K562 (cell line): Measurements from ENCODE around the gene SDR39U1. TPM values are rescaled to one million over a fixed set of nuclear protein-coding genes. Genes with fewer than 3 reads are reported as not detected.

Experiments
- ATAC-seq: fragments of 200-7000 bp; cut with Tn5 transposase; 3 replicates; pipeline ENCODE4 v1.9.1; 2020; ENCODE audit warnings: moderate library complexity
- BruUV-seq: library from RNA; stranded (reverse); fragments of 400-500 nt; replicated peaks from 2 replicates; lab custom pipeline; 2021; lab: Mats Ljungman, UMichigan
- CTCF ChIA-PET: fragments of 300-600 bp; formaldehyde crosslinking; extraction: SDS; loops from one replicate; lab custom pipeline; 2021; ENCODE audit warnings: low intra/inter-chr PET ratio; lab: Yijun Ruan, JAX
- POLR2A ChIA-PET: fragments of 300-600, 350-650 bp; sonication (Branson Sonifier 250); formaldehyde crosslinking; extraction: SDS; loops from one replicate; lab custom pipeline; 2021; ENCODE audit warnings: antibody characterized with exemption, inconsistent platforms; lab: Yijun Ruan, JAX
- DNase-seq, 4 experiments: peaks; one replicate each; pipeline versions ENCODE4 v3.0.0 to v3.0.0-alpha.2; 2011 to 2018; ENCODE audit warnings: low spot score in 3 of 4, mixed read lengths in 3 of 4; ENCODE audit errors: extremely low read depth in 1 of 4
- FAIRE-seq: peaks from 2 replicates; lab custom pipeline; 2011; peaks lifted over from hg19 to GRCh38; lab: Jason Lieb, UNC
- H2AFZ ChIP-seq: 2 replicates; pipeline ENCODE4 v1.6.0; 2011; ENCODE audit warnings: low read depth, low read length, control low read depth, inconsistent platforms
- H3K27ac ChIP-seq: fragments of 200-600 bp; 3 replicates; pipeline ENCODE4 v1.8.0; 2011; ENCODE audit warnings: low read depth, mild to moderate bottlenecking, control low read depth, inconsistent platforms, low read length, moderate library complexity, mixed read lengths; ENCODE audit errors: extremely low read depth
- H3K27me3 ChIP-seq, 2 experiments: fragments of 300-600 bp in 1 of 2; 2 replicates in 1 of 2; 3 replicates in 1 of 2; pipeline versions ENCODE4 v1.6.0 to v1.8.0; 2011; ENCODE audit warnings: inconsistent platforms in 2 of 2, low read length in 2 of 2, mild to moderate bottlenecking in 1 of 2, mixed read lengths in 1 of 2, moderate library complexity in 1 of 2; ENCODE audit not compliant: control insufficient read depth in 2 of 2, insufficient read depth in 2 of 2
- H3K36me3 ChIP-seq: fragments of 300-600 bp; 3 replicates; pipeline ENCODE4 v1.8.0; 2011; ENCODE audit warnings: mild to moderate bottlenecking, low read length, inconsistent platforms; ENCODE audit not compliant: control insufficient read depth, insufficient read depth
- H3K4me1 ChIP-seq, 2 experiments: fragments of 200-600 bp in 1 of 2; replicated peaks in 1 of 2; 2 replicates in 1 of 2; 3 replicates in 1 of 2; pipeline versions ENCODE4 v1.5.1 to v1.8.0; 2011; ENCODE audit warnings: inconsistent platforms in 2 of 2, low read length in 2 of 2, mild to moderate bottlenecking in 1 of 2, mixed read lengths in 1 of 2, moderate library complexity in 1 of 2; ENCODE audit not compliant: control insufficient read depth in 2 of 2, insufficient read depth in 2 of 2
- H3K4me2 ChIP-seq: 2 replicates; pipeline ENCODE4 v1.6.1; 2011; ENCODE audit warnings: low read length, control low read depth, inconsistent platforms, mixed read lengths; ENCODE audit not compliant: insufficient read depth
- H3K4me3 ChIP-seq: fragments of 200-600 bp; sonication (generic), shearing (Covaris generic); 2 replicates; pipeline ENCODE4 v1.5.1; 2016; ENCODE audit warnings: control low read depth, inconsistent platforms
- H3K79me2 ChIP-seq: fragments of 200-600 bp; 3 replicates; pipeline ENCODE4 v1.8.0; 2011; ENCODE audit warnings: low read length, inconsistent platforms; ENCODE audit not compliant: control insufficient read depth, insufficient read depth
- H3K9ac ChIP-seq, 2 experiments: 2 replicates each; pipeline versions ENCODE4 v1.6.0 to v1.6.1; 2011; ENCODE audit warnings: low read depth in 2 of 2, low read length in 2 of 2, control low read depth in 1 of 2, inconsistent platforms in 1 of 2, mild to moderate bottlenecking in 1 of 2, mixed read lengths in 1 of 2; ENCODE audit not compliant: insufficient read depth in 1 of 2
- H3K9me1 ChIP-seq: one replicate; pipeline ENCODE4 v1.6.0; 2011; ENCODE audit warnings: inconsistent platforms, mild to moderate bottlenecking, low read length, moderate library complexity; ENCODE audit not compliant: control insufficient read depth, insufficient read depth
- H3K9me3 ChIP-seq: replicated peaks from 2 replicates; pipeline ENCODE4 v1.5.1; 2011; ENCODE audit warnings: low read depth, low read length, inconsistent platforms; ENCODE audit not compliant: control insufficient read depth, insufficient read depth
- H4K20me1 ChIP-seq: replicated peaks from 2 replicates; pipeline ENCODE4 v1.6.1; 2011; ENCODE audit warnings: low read length, inconsistent platforms, mixed read lengths; ENCODE audit not compliant: control insufficient read depth, insufficient read depth
- PYGO2 ChIP-seq: fragments of 450-650 bp; IDR thresholded peaks from 2 replicates; pipeline ENCODE4 v1.6.1; 2016; ENCODE audit warnings: mild to moderate bottlenecking, missing genetic modification characterization, moderate library complexity, missing compliant biosample characterization
- TBP ChIP-seq: optimal IDR thresholded peaks from 2 replicates; pipeline ENCODE3; 2011; ENCODE audit warnings: low read depth, low read length, improper control_type of control experiment
- ZNF696 ChIP-seq: fragments of 250-450 bp; sonication (Bioruptor Pico); conservative IDR thresholded peaks from 2 replicates; pipeline ENCODE4 v1.4.0; 2020; ENCODE audit warnings: mild to moderate bottlenecking, moderate library complexity
- WGBS: fragments of 100-300 bp; shearing (Covaris generic); methylation state at CpG from one replicate; pipeline ENCODE4 v1.1.6; 2016; ENCODE audit warnings: low coverage, mixed read lengths; ENCODE audit not compliant: insufficient coverage; ENCODE audit errors: missing lambda C conversion rate; 5-methylcytosine and 5-hydroxymethylcytosine counted together
- in situ Hi-C: fragments of 300-500 bp; cut with MboI; formaldehyde crosslinking; loops from 4 replicates; pipeline ENCODE4 v1.15.0; 2018; ENCODE audit warnings: inconsistent platforms, mixed read lengths
- intact Hi-C: fragments of 100-400 bp; cut with micrococcal nuclease; formaldehyde crosslinking; loops from 2 replicates; pipeline ENCODE4 v1.14.2; 2022
- polyA plus RNA-seq, 8 experiments: library from polyadenylated mRNA; depleted of rRNA in 4 of 8; stranded (reverse) in 5 of 8; unstranded in 3 of 8; fragments of >200 nt; fragmentation: Nextera tagmentation in 2 of 8; fragmentation: Illumina TruSeq in 1 of 8; extraction: Ambion mirVana in 2 of 8; extraction: Trizol in 1 of 8; gene quantifications; 2 replicates each; pipeline versions ENCODE4 v1.2.1 to v1.2.3, GENCODE V29; 2011 to 2014; ENCODE audit warnings: inconsistent platforms in 1 of 8, missing spikeins in 1 of 8
- total RNA-seq, 7 experiments: library from RNA; depleted of rRNA in 6 of 7; stranded (reverse); fragments of >200 nt in 6 of 7; fragmentation: Illumina TruSeq in 2 of 7; extraction: Trizol in 2 of 7; gene quantifications; 2 replicates each; pipeline versions ENCODE4 v1.2.1 to v1.2.3, GENCODE V29; 2011 to 2021; ENCODE audit warnings: low replicate concordance in 1 of 7
- TF ChIP-seq, protein P1 (sequence below): fragments of 450-650 bp; IDR thresholded peaks from 2 replicates; pipeline ENCODE4 v1.6.1; 2016; ENCODE audit warnings: missing biosample characterization, missing genetic modification characterization

SDR39U1 gene
- total and polyA plus RNA-seq, 9 of the 15 experiments (the other 6 are each of a cell fraction or from before 2014, with no cell fraction given), result 10.4 to 56.1 (median 19.8) TPM

DNA sequence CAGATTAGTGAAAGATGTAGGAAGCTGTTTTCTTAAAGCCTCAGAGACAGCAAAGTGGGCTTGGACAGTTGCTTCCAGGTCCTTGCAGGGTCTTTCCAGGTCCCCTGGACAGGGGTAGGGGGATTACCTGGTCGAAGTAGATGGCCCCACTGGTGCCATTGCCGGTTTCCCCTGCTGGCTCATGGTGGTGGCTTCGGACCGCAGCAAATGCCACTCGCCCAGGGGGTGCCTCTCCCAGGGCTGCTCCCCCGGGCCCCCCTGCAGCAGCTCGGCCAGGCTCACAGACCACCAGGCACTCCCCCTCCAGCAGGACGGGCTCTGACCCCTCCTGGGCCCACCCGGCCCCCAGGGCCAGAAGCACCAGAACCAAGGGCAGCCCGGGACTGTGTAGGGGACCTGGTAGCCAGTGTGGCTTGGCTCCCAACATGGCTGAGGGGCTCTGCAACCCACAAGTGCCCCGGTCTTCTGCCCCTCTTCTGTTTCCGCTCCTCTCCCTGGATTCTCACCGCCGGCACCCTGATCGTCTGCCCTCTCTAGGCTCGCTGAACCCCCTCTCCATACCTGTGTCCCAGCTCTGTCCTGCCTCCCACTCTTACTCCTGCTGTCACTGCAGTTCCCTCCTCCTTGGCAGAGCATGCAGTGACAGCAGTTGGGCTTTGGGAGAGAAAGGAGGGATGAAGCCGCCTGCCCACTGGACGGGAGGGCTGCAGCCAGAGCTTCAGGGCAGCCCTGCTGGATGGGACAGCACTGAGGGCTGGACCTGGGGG is 13.8 kb downstream of the SDR39U1 start (continued):
- TF ChIP-seq PYGO2 (no peak), ZNF696 (CRISPR knock-in tag) (no peak), TBP (no peak)
- TF ChIP-seq, protein P1, sequence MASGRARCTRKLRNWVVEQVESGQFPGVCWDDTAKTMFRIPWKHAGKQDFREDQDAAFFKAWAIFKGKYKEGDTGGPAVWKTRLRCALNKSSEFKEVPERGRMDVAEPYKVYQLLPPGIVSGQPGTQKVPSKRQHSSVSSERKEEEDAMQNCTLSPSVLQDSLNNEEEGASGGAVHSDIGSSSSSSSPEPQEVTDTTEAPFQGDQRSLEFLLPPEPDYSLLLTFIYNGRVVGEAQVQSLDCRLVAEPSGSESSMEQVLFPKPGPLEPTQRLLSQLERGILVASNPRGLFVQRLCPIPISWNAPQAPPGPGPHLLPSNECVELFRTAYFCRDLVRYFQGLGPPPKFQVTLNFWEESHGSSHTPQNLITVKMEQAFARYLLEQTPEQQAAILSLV, result no peak

DNA sequence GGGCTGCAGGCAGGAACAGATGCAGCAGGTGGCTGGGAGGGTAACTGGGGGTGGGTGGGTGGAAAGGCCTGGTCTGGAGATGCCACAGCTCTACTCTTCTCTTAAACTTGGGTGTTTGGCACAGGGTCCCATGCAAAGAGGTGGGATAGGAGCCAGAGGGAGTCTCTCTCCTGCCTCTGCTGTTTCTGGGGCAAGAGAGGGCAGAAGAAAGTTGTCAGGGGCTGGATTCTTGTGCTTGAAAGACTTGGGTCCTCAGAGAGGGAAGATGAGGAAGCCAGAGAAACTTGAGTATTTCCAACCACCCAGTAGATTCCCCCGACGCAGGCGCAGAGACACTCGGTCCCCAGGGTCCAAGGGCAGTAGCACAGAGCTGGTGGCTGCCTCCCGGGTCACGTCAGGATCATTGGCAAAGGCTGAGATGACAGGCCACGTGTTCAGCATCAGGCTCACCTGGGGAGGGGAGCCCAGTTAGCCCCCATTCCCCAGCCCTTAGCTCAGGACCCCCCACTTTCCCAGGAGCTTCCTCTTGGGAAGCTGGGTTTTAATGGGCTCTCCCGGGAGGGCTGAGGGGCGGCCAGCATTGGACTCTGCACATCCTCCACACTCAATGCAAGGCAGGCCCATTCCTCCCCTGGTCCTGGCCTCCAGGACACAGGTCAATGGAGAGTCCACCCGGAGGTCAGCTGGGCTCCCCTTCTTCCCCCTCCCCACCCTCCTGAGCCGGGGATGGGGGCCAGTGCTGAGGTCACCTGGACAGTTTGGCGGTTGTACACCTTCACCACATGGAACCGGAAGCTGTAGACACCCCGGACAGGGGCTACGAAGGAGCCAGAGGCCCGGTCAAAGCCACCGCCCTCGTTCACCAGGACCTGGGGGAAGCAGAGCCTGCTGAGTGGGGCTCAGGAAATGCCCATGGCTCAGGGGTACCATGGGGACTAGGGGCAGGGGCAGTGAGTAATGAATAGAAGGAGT is 14.8 kb downstream of the SDR39U1 start:
- H3K4me2 ChIP-seq, result no peak overlapping the region

More for the DNA sequence above, 14.8 kb downstream of the SDR39U1 start:
- Histone ChIP-seq H3K79me2 (peaks cover 12% of the 10 kb centered on the region), H3K9ac (peak overlapping the region in 1 of 2 experiments; percentile 67; a peak in 2 of 4 replicates), H3K9me3 (no peaks in the 10 kb centered on the region; the same call in 1 of the 2 replicates), H3K27me3 (no peaks in the 10 kb centered on the region), H3K9me1 (peaks cover 3% of the 10 kb centered on the region), H3K4me1 (peaks cover 46 to 53% of the 10 kb centered on the region in 2 experiments), H3K36me3 (peaks cover 6% of the 10 kb centered on the region; the same call in 2 of the 3 replicates), H4K20me1 (peaks cover 5% of the 10 kb centered on the region; the same call in 1 of the 2 replicates), H3K4me3 (no peak overlapping the region), H2AFZ (no peak overlapping the region), H3K27ac (no peak overlapping the region)
- DNase-seq, result no peak
- in situ Hi-C loops, result no loop called here
- POLR2A ChIA-PET, result interaction anchor here (1.3 kb wide), 1 partner anchor 11 kb away, joined by 3 read pairs; no protein-coding TSS in a partner anchor
- intact Hi-C loops, result no loop called here
- BruUV-seq, result no TSS peak
- 82% methylated on average over 5 of the region's 18 CpGs for WGBS
- FAIRE-seq, result no peak
- no peak for ATAC-seq
- CTCF ChIA-PET, result interaction anchor here (0.6 kb wide), 1 partner anchor 314 kb away, joined by 3 read pairs; no protein-coding TSS in a partner anchor
